Common myeloid progenitor, CD34-positive (primary cell): ENCODE data around the gene PITPNB. TPM values are rescaled to one million over a fixed set of nuclear protein-coding genes. Genes with fewer than 3 reads are reported as not detected.

Experiments
- CTCF ChIA-PET: fragments of 350-600 bp; sonication (Branson Sonifier 250); formaldehyde crosslinking; loops from one replicate; lab custom pipeline; 2021; ENCODE audit warnings: antibody characterized with exemption; lab: Charles Lee
- POLR2A ChIA-PET: fragments of 350-600 bp; sonication (Branson Sonifier 250); formaldehyde crosslinking; loops from one replicate; lab custom pipeline; 2021; ENCODE audit warnings: antibody characterized with exemption; lab: Charles Lee
- DNase-seq, 3 donors: peaks; one replicate each; pipeline versions ENCODE4 v3.0.0 to v3.0.0-alpha.2; 2013
- H3K27ac ChIP-seq, 2 experiments: 1 replicate in 1 of 2; 2 replicates in 1 of 2; pipeline ENCODE4 v1.7.0; 2013; ENCODE audit warnings: inconsistent platforms in 2 of 2, low read length in 2 of 2, mild to moderate bottlenecking in 2 of 2, low read depth in 1 of 2, moderate library complexity in 1 of 2; ENCODE audit not compliant: severe bottlenecking in 2 of 2, insufficient read depth in 1 of 2, poor library complexity in 1 of 2
- H3K27me3 ChIP-seq, 5 experiments: replicated peaks in 2 of 5; 1 replicate in 3 of 5; 2 replicates in 2 of 5; pipeline versions ENCODE4 v1.6.1 to v1.7.0; 2013; ENCODE audit warnings: low read length in 4 of 5, mild to moderate bottlenecking in 2 of 5, moderate library complexity in 2 of 5, inconsistent platforms in 1 of 5; ENCODE audit not compliant: insufficient read depth in 5 of 5, control insufficient read depth in 4 of 5
- H3K36me3 ChIP-seq, 4 experiments: 1 replicate in 2 of 4; 2 replicates in 2 of 4; pipeline versions ENCODE4 v1.6.1 to v1.7.0; 2013; ENCODE audit warnings: low read length in 3 of 4, control low read depth in 1 of 4, mild to moderate bottlenecking in 1 of 4; ENCODE audit not compliant: control insufficient read depth in 4 of 4, insufficient read depth in 4 of 4
- H3K4me1 ChIP-seq, 4 experiments: 1 replicate in 3 of 4; 2 replicates in 1 of 4; pipeline versions ENCODE4 v1.6.1 to v1.7.1; 2013; ENCODE audit warnings: low read length in 3 of 4, mild to moderate bottlenecking in 3 of 4, control low read depth in 1 of 4, inconsistent platforms in 1 of 4, moderate library complexity in 1 of 4; ENCODE audit not compliant: control insufficient read depth in 4 of 4, insufficient read depth in 4 of 4; ENCODE audit errors: control extremely low read depth in 1 of 4
- H3K4me3 ChIP-seq, 7 experiments: 1 replicate in 4 of 7; 2 replicates in 3 of 7; pipeline versions ENCODE4 v1.5.1 to v1.7.0; 2013; ENCODE audit warnings: mild to moderate bottlenecking in 7 of 7, low read length in 6 of 7, moderate library complexity in 6 of 7, inconsistent platforms in 2 of 7, low read depth in 2 of 7, control low read depth in 1 of 7; ENCODE audit not compliant: insufficient read depth in 4 of 7, control insufficient read depth in 1 of 7; ENCODE audit errors: extremely low read depth in 1 of 7
- H3K9me3 ChIP-seq, 5 experiments: 1 replicate in 4 of 5; 2 replicates in 1 of 5; pipeline versions ENCODE4 v1.6.1 to v1.7.1; 2013; ENCODE audit warnings: low read length in 4 of 5, mild to moderate bottlenecking in 2 of 5, inconsistent platforms in 1 of 5, low read depth in 1 of 5, moderate library complexity in 1 of 5; ENCODE audit not compliant: control insufficient read depth in 4 of 5, insufficient read depth in 2 of 5; ENCODE audit errors: control extremely low read depth in 1 of 5
- WGBS: methylation state at CpG from one replicate; pipeline ENCODE4 v1.1.5; 2013; ENCODE audit not compliant: insufficient coverage; 5-methylcytosine and 5-hydroxymethylcytosine counted together
- polyA plus RNA-seq: library from polyadenylated mRNA; unstranded; fragments of 120-200 nt; gene quantifications from one replicate; pipeline ENCODE4 v1.2.1, GENCODE V29; 2013

Gene PITPNB
- polyA plus RNA-seq, result 42.6 TPM

GRCh38 chr22:27919222-27919941 is at the start of gene PITPNB:
PITPNB (minus strand) TSS chr22:27919256; CDS start chr22:27919191, 65 bp downstream.
- peaks cover 2 to 12% (median 8%) of the 10 kb centered on the region in 4 experiments for H3K36me3 ChIP-seq
- peak within 1 kb of the TSS; percentile 88 to 92 for H3K27ac ChIP-seq
- no peaks in the 10 kb centered on the region for H3K27me3 ChIP-seq
- peaks cover 13 to 39% (median 25%) of the 10 kb centered on the region in 4 experiments for H3K4me1 ChIP-seq
- peak; percentile 95 to 98 (median 98) for DNase-seq
- under 1% methylated on average over 61 of the region's 68 CpGs for WGBS
- ChIA-PET POLR2A (interaction anchor here (1.0 to 2.3 kb wide), 2 partner anchors 16 to 1362 kb away, joined by 3 to 8 read pairs; no protein-coding TSS in a partner anchor), CTCF (interaction anchor here (0.9 to 2.1 kb wide), 5 partner anchors 17 to 91 kb away, joined by 3 to 5 read pairs (median 4); no protein-coding TSS in a partner anchor)
- H3K4me3 ChIP-seq, result peak within 1 kb of the TSS; percentile 56 to 93 (median 89)
- no peaks in the 10 kb centered on the region for H3K9me3 ChIP-seq

- H3K36me3 ChIP-seq, result peaks cover 0 to 4% (median 0%) of the 10 kb centered on the region in 4 experiments
- H3K27me3 ChIP-seq, result no peaks in the 10 kb centered on the region
- peaks cover 0 to 13% (median 0%) of the 10 kb centered on the region in 5 experiments for H3K9me3 ChIP-seq
- no peak overlapping the region for H3K4me3 ChIP-seq
- no peak for DNase-seq
- ChIA-PET CTCF (interaction anchor here (1.5 kb wide), 1 partner anchor 8 kb away, joined by 3 read pairs; no protein-coding TSS in a partner anchor), POLR2A (no interaction called here)
- H3K27ac ChIP-seq, result no peak overlapping the region
- no peaks in the 10 kb centered on the region for H3K4me1 ChIP-seq
- WGBS, result 96% methylated on average over 11 of the region's 15 CpGs
Observed at GRCh38 chr22:27966168-27967064, 47.4 kb upstream of the PITPNB start.

GRCh38 chr22:27962268-27963044 is 43.4 kb upstream of the PITPNB start:
- Histone ChIP-seq H3K36me3 (no peaks in the 10 kb centered on the region), H3K27me3 (no peaks in the 10 kb centered on the region), H3K4me3 (no peak overlapping the region), H3K9me3 (no peaks in the 10 kb centered on the region), H3K4me1 (no peaks in the 10 kb centered on the region), H3K27ac (no peak overlapping the region)
- CTCF ChIA-PET, result no interaction called here
- 92% methylated on average over 4 of the region's 9 CpGs for WGBS
- no peak for DNase-seq
- POLR2A ChIA-PET, result no interaction called here

GRCh38 chr22:27961680-27962079 is 42.6 kb upstream of the PITPNB start:
- H3K9me3 ChIP-seq, result no peaks in the 10 kb centered on the region
- H3K4me1 ChIP-seq, result no peaks in the 10 kb centered on the region
- H3K27me3 ChIP-seq, result no peaks in the 10 kb centered on the region
- POLR2A ChIA-PET, result no interaction called here
- CTCF ChIA-PET, result no interaction called here
- no peak overlapping the region for H3K4me3 ChIP-seq
- 100% methylated on average over 1 of the region's 1 CpG for WGBS
- H3K27ac ChIP-seq, result no peak overlapping the region
- DNase-seq, result no peak
- H3K36me3 ChIP-seq, result no peaks in the 10 kb centered on the region

GRCh38 chr22:27961182-27961581 is 42.1 kb upstream of the PITPNB start:
- no CpG with 5 or more reads among the region's 4 CpGs for WGBS
- POLR2A ChIA-PET, result no interaction called here

GRCh38 chr22:27959335-27960090 is 40.5 kb upstream of the PITPNB start:
- ChIA-PET POLR2A (no interaction called here), CTCF (interaction anchor here (1.1 to 1.5 kb wide), 2 partner anchors 8 to 59 kb away, joined by 3 read pairs; no protein-coding TSS in a partner anchor)
- no peak overlapping the region for H3K27ac ChIP-seq
- H3K9me3 ChIP-seq, result no peaks in the 10 kb centered on the region
- H3K4me1 ChIP-seq, result no peaks in the 10 kb centered on the region
- H3K36me3 ChIP-seq, result no peaks in the 10 kb centered on the region
- DNase-seq, result no peak
- H3K27me3 ChIP-seq, result no peaks in the 10 kb centered on the region
- no peak overlapping the region for H3K4me3 ChIP-seq
- WGBS, result 88% methylated on average over 8 of the region's 8 CpGs

More at GRCh38 chr22:27961182-27961581, 42.1 kb upstream of the PITPNB start:
- Histone ChIP-seq H3K27me3 (no peaks in the 10 kb centered on the region), H3K4me3 (no peak overlapping the region), H3K27ac (no peak overlapping the region), H3K9me3 (no peaks in the 10 kb centered on the region), H3K4me1 (no peaks in the 10 kb centered on the region), H3K36me3 (no peaks in the 10 kb centered on the region)
- CTCF ChIA-PET, result no interaction called here
- no peak for DNase-seq
